ENCODE results near the gene USF3.
"Not testable (repeated sequence)": the region's sequence is repeated elsewhere in the genome, so short reads cannot be mapped to it uniquely, and the experiment has no call there.

USF3 gene

GRCh38 chr3:113649174-113649845 is 47.1 kb downstream of the USF3 start:
- Histone ChIP-seq H3K27ac (no peak overlapping the region), H3K27me3 (no peaks in the 10 kb centered on the region), H3K36me3 (no peaks in the 10 kb centered on the region), H3K4me3 (ENCODE audit: low read depth in 1 of 2, low read length in 1 of 2) (no peak overlapping the region), H3K4me1 (ENCODE audit: control insufficient read depth in 1 of 2, insufficient read depth in 1 of 2, low read depth in 1 of 2, low read length in 1 of 2) (no peaks in the 10 kb centered on the region), H3K9me3 (peaks cover 9% of the 10 kb centered on the region)
- TF ChIP-seq, protein P1, sequence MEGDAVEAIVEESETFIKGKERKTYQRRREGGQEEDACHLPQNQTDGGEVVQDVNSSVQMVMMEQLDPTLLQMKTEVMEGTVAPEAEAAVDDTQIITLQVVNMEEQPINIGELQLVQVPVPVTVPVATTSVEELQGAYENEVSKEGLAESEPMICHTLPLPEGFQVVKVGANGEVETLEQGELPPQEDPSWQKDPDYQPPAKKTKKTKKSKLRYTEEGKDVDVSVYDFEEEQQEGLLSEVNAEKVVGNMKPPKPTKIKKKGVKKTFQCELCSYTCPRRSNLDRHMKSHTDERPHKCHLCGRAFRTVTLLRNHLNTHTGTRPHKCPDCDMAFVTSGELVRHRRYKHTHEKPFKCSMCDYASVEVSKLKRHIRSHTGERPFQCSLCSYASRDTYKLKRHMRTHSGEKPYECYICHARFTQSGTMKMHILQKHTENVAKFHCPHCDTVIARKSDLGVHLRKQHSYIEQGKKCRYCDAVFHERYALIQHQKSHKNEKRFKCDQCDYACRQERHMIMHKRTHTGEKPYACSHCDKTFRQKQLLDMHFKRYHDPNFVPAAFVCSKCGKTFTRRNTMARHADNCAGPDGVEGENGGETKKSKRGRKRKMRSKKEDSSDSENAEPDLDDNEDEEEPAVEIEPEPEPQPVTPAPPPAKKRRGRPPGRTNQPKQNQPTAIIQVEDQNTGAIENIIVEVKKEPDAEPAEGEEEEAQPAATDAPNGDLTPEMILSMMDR (IDR thresholded peaks at IDR 0.05) = no peak

DNA sequence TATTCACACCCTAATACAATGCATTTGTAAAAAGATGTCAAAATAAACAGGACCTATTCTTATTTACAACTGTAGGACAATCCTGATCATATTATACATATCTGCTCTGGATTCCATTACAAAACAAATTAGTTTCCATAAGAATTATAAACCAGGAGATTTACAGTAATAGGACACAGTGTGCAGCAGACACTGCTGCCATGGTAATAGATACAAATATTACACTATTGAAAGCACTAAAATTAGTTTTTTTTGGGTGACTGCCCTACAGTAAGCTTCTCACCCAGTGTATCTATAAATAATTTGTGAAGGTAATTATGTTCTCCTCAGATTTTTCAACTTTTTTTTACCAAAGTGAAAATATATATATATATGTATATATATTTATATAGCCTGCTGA is 47.9 kb downstream of the USF3 start:
- H3K4me3 ChIP-seq (ENCODE audit: low read depth in 1 of 2, low read length in 1 of 2) = no peak overlapping the region
- H3K27ac ChIP-seq = no peak overlapping the region
- no peaks in the 10 kb centered on the region for H3K4me1 ChIP-seq (ENCODE audit: control insufficient read depth in 1 of 2, insufficient read depth in 1 of 2, low read depth in 1 of 2, low read length in 1 of 2)
- H3K9me3 ChIP-seq = peaks cover 9% of the 10 kb centered on the region
- H3K36me3 ChIP-seq = no peaks in the 10 kb centered on the region
- TF ChIP-seq, protein P1 (IDR thresholded peaks at IDR 0.05) = no peak
- H3K27me3 ChIP-seq = no peaks in the 10 kb centered on the region

GRCh38 chr3:113643583-113643982 is 52.9 kb downstream of the USF3 start:
- TF ChIP-seq, protein P1 (IDR thresholded peaks at IDR 0.05) = no peak
- Histone ChIP-seq H3K36me3 (no peaks in the 10 kb centered on the region), H3K27ac (no peak overlapping the region), H3K27me3 (no peaks in the 10 kb centered on the region), H3K9me3 (peaks cover 9% of the 10 kb centered on the region), H3K4me3 (ENCODE audit: low read depth in 1 of 2, low read length in 1 of 2) (no peak overlapping the region), H3K4me1 (ENCODE audit: control insufficient read depth in 1 of 2, insufficient read depth in 1 of 2, low read depth in 1 of 2, low read length in 1 of 2) (no peaks in the 10 kb centered on the region)

GRCh38 chr3:113638910-113639309 is 57.5 kb downstream of the USF3 start:
- TF ChIP-seq, protein P1 (IDR thresholded peaks at IDR 0.05) = no peak
- H3K27ac ChIP-seq = no peak overlapping the region
- no peaks in the 10 kb centered on the region for H3K4me1 ChIP-seq (ENCODE audit: control insufficient read depth in 1 of 2, insufficient read depth in 1 of 2, low read depth in 1 of 2, low read length in 1 of 2)
- no peak overlapping the region for H3K4me3 ChIP-seq (ENCODE audit: low read depth in 1 of 2, low read length in 1 of 2)
- H3K27me3 ChIP-seq = no peaks in the 10 kb centered on the region
- no peaks in the 10 kb centered on the region for H3K9me3 ChIP-seq
- H3K36me3 ChIP-seq = no peaks in the 10 kb centered on the region

- Histone ChIP-seq H3K9me3 (no peaks in the 10 kb centered on the region), H3K36me3 (no peaks in the 10 kb centered on the region), H3K4me1 (ENCODE audit: control insufficient read depth in 1 of 2, insufficient read depth in 1 of 2, low read depth in 1 of 2, low read length in 1 of 2) (no peaks in the 10 kb centered on the region), H3K4me3 (ENCODE audit: low read depth in 1 of 2, low read length in 1 of 2) (no peak overlapping the region), H3K27me3 (no peaks in the 10 kb centered on the region), H3K27ac (no peak overlapping the region)
- TF ChIP-seq, protein P1 (IDR thresholded peaks at IDR 0.05) = no peak
These were observed 58.7 kb downstream of the USF3 start for GRCh38 chr3:113637756-113638155.

DNA sequence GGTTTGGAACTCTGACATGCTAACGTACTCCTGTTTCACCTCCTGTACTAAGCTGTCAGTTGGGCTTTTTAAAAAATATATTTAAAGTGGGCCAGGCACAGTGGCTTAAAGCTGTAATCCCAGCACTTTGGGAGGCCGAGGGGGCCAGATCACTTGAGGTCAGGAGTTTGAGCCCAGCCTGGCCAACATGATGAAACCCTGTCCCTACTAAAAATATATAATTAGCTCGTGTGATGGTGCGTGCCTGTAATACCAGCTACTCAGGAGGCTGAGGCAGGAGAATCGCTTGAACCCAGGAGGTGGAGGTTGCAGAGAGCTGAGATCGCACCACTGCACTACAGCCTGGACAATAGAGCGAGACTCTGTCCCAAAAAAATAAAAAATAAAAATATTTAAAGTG is 60.4 kb downstream of the USF3 start:
- not testable (repeated sequence) for H3K4me1 ChIP-seq (ENCODE audit: control insufficient read depth in 1 of 2, insufficient read depth in 1 of 2, low read depth in 1 of 2, low read length in 1 of 2); H3K27ac ChIP-seq; H3K36me3 ChIP-seq; H3K4me3 ChIP-seq (ENCODE audit: low read depth in 1 of 2, low read length in 1 of 2); H3K9me3 ChIP-seq; H3K27me3 ChIP-seq
